ENCODE results near the gene CNKSR3.

CNKSR3 gene

DNA sequence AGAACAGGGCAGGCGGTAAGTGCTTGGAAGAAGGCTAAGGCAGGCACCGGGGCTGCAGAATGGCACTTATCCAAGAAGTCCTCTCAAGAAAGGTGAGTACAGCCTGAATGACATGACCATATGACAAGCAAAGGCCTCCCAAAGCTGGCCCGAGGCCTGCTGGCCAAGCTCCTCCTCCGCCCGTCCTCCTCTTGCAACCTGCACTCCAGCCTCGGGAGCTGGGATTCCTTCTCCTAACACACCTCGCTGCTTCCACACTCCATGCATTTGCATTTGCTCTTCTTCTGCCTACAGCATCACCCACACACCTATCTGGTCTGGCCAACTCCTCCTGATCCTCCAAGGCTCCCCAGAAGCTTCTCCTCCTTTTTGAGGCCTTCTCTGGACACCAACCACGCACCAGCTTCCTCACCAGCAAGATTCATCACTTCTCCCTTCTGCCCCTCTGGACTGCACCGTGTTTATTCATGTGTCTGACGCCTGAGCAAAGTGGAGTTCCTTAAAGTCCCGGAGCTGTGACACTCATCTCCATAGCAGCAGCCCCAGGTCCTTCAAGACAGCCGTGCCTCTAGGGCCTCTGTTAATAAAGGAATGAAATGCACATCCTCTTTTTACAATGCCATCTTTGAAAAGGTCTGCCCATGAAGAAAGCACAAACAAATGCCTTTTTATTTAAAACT lies 32.3 kb downstream of the CNKSR3 start:
- no peak for DNase-seq

DNA sequence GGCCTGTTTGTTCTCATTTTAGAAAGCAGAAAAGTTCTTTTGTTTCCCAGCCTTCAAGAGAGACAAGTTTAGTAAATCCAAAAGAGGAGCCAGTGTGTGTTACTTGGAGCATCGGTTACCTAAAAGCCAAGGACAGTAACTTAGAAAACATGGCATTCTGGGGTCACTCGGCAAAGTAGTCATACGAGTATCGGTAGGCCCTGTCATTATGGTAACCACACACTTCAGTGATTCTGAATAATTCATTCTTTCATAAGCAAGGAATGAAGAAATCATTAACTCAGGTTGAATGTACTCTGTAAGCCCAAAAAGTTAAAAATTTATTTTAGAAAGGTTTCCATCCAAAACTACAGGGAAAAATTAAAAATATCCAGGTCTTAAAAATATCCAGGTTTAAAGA lies 34.0 kb downstream of the CNKSR3 start:
- no peak for DNase-seq

DNA sequence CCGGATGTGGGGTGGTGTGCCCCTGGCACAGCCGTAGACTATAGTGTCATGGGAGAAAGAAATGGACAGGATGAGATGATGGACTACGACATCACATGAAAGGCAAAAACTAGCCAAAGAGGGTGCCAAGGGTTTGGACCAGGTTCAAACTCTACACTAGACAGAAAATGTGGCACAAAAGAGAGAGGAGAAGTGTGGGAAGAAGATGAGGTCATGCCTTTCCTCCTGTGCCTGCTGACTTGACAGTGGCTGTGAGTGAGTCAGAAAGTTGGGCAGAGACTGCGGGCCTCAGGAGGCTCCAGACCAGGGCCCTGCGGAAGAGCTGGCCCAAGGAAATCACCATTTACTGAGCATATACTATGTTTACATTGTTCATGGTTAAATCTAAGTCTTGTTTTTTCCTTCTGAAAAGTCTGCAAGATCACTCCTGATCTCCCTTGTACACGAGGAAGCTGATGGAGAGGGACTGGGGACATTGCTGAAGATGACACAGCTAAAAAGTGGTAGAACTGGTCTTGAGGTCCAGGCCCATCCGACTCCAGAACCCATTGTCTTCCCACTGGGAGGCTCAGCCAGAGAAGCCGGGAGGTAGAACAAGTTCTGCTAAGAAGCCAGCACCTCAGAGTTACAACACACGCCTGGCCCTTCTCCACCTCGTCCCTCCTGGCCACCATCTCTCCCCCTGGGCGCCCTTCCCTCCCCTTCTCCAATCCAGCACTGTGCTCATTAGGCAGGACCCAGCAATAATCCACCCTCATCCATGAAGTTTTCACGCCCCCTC lies 35.6 kb downstream of the CNKSR3 start:
- DNase-seq, result no peak

DNA sequence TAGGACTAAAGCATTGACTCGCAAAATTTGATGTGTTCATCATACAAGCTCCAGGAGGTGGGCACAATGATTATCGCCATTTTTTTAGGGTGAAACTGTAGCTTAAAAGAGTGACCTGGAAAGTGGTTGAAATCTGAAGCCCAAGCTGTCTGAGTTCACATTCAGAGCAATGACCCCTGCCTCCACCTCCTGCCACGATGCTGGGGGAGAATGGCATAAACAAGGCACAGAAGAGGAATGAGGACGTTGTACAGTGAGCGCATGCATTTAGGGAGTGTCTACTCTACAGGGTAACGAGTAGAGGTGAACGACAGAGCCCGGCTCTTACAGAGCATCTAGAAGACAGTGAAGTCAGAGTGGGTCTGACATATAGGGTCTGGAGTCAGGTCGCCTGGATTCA lies 37.2 kb downstream of the CNKSR3 start:
- no peak for DNase-seq

DNA sequence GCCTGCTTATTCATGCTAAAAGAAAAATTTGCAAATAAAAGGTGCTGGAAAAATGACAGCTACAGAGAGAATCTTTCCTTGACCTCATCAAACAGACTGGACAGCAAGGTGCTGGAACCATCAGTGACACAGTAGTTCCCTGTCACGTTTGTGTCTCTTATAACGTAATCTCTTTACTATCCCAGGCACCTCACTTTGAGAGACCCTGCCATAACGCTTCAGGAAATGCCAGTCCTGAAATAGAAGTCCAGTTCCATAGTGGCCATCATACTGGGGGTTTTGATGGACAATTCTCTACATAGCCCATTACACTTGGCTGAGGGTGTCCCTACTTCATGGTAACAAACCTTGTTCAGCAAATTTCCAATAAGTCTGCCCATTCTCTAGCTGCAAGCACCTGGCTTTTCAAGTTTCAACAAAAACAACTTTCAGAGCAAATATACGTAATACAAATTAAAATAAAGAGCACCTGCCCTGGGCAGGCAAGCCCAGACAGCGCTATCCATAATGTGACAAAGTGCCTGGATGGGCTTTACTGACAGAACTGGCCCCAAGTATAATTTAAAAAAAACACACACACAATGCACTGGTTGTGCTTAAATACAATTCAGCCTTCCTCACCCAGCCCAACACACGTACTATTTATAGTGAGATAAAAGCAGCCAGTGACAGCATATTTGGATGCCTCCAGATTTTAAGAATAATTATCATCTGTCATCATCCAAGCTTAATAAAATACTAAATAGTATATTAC lies 38.7 kb downstream of the CNKSR3 start:
- no peak for DNase-seq

DNA sequence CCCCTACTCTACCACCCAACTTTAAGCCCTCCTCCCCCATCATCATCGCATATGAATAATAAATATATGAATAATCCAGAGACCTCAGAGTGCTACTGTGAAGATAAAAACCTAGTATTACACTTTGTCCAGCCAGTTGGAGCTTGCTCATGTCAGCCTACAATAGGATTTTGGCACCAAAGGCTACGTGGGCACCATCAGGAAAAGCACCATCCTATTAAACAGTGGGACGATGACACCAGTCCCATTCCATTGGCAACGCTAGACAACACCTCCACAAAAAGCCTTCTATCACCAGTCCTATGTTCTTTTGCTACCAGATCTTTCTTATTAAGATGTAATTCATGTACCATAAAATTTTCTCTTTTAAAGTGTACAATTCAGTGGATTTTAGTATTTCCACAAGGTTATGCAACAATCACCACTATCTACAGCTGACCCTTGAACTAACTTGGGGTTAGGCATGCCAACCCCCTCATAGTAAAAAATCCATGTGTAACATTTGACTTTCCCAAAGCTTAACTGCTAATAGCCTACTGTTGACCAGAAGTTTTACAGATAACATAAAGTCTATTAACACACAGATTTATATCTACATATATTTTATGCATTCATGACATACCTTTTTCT lies 41.1 kb downstream of the CNKSR3 start:
- no peak for DNase-seq

DNA sequence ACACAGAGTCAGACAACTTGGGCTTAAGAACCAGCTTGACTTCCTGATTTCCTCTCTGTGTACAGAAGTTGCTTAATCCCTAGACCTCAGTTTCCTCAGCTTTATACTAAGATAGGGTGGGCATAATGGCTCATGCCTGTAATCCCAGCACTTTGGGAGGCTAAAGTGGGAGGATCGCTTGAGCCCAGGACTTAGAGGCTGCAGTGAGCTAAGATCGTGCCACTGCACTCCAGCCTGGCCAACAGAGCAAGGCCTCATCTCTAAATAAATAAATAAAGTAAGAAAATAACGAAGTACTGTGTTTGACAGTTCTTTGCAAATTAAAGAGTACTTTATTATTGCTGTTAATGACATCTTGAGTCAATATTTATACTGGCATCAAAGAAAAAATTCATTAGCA lies 41.7 kb downstream of the CNKSR3 start:
- DNase-seq, result no peak

DNA sequence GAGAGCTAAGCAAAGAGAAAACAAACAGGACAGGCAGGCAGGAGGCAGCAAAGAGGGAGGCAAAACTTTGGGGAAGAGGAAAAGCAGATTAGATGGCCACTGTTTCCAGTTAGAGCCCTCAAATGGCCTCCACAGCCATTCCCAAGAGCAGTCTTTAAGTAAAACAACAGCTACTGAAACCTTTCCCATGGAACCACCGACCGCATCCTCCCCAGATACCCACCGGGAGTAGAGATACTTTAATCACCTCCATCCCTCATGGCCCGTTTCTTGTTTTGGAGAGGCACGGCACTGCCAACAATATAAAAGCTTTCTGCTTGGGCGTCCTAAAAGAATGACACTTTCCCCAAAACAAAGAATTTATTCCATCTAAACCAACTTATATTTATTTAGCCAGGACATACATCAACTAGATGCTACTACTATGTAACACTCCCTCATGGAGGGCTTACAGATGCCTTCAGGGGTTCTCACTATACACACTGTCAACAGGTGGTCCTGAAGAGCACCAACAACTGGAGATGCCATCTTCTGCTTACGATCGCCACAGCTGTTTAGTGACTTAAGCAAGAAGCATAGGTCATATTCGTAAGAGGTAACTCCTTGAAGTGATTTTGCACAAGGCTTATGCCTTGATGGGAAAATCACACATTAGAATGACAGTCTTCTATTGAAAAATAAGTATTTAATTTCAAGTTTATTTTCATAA lies 43.4 kb downstream of the CNKSR3 start:
- DNase-seq, result no peak

DNA sequence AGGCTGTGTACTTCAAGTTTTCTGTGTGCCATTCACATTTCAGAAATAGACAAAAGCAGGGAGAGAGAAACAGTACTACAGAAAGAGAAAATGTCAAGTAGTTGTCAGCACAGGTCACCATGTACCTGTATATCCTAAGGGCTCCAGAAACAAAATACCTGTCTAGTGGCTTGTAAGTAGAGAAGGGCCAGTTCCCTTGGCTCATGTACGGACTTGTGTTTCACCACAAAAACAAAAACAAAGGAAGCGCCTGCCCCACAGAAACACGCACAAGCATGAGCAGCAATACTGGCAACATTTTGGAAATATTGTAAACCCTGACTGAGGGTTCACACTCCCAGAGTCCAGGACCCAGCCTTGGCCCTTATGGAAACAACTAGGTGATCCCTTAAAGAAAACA lies 44.3 kb downstream of the CNKSR3 start:
- no peak for DNase-seq

DNA sequence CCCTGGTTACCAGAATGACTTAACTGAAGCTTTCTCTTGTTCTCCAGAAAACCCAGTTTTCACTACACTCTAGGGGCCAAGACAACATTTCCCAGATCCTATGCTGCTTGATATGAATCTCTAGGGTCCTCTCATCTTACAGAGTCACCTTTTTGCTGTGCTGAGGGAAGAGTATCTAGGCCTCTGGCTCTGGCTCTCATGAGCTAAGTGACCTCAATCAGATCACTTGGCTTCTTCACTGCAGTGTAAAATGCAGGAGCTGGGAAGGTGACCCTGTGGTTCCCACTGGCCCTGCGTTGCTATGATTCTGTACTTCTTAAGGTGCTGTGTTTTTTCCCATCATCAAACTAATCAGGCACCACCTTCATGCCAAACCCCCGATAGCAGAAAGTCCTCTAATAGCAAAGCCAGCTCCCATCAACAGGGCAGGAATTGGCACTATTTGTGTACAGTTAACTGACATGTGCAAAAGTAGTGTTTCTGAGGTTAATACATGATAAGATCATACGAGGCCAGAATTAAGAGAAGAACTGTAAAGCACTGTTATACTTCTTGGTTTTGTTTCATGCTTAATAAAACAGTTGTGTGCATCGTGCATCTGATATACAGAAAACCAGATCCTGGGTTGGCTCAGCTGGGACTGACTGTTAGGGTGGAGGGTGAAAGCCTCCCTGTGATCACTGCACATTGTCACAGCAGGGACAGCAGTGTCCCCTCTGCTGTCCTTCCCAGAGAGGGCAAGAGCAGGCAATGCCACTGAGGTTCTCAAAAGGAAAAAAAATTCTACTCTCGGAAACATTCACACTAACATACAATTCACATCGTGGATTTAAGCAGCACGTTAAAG lies 46.7 kb downstream of the CNKSR3 start:
- DNase-seq, result no peak

DNA sequence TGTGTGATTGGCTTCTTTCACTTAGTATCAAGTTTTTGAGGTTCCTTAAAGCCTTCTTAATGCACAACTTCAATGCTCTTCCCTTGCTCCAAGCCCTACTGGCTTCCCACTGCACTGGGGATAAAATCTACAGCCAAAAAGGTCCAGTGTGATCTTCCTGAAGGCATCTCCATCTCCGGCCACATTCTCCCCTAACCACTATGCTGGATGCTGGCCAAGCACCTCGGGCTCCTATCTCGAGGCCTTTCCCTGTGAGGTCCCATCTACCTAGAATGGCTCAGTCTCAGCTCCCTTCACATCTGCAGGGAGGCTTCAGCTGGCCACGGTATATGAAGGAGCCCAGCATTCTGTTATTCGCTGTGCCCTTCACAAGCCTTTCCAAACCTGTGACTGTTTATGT lies 48.1 kb downstream of the CNKSR3 start:
- DNase-seq, result no peak

DNA sequence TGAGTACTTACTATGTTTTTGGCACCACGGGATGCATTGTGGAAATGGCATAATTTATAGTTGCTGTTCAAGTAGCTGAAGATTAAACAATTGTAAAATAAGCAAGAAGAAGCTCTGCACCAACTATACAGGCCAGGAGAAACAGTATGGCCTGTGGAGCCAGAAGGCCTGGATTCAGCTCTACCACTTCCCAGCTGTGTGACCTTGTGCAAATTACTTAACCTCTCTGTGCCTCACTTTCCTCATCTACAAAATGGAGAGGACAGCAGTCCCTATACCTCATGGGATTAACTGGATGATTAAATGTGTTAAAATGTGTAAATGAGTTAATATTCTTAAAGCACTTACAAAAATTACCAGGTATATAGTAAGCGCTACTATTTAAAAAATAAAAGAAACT lies 49.1 kb downstream of the CNKSR3 start:
- DNase-seq, result no peak

DNA sequence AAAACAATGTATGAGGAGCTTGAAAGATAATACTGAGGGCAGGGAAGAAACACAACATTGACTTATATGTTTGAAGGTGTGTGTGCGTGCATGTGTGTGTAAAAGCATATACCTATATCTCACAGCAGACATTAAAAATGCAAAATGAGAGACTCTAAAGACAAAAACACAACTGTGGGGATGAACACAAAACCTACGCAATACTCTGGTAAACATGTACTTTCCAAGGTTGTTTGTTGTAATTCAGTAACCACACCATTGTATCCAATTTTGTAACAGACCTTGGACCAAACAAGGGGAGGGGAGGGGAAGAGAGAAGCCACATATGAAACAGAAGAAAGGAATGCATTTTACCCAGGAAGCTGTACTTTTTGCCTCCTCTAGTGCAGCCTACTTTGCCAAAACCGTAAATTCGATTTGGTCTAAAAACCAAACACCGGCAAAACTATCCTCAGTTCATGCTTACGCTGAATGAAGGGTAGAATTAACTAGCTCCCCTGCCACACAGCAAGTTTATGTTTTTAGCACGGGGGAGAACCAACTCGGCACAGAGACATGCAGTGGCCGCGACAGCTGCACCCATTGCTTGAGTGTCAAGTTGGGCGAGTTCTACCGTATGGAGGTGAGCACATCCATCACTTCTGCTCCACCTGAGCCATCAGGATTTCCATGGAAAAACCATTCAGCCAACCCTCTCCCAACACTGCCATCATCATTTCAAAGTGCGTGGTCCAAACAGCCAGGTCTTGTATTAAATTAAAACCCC lies 50.0 kb downstream of the CNKSR3 start:
- DNase-seq, result no peak

DNA sequence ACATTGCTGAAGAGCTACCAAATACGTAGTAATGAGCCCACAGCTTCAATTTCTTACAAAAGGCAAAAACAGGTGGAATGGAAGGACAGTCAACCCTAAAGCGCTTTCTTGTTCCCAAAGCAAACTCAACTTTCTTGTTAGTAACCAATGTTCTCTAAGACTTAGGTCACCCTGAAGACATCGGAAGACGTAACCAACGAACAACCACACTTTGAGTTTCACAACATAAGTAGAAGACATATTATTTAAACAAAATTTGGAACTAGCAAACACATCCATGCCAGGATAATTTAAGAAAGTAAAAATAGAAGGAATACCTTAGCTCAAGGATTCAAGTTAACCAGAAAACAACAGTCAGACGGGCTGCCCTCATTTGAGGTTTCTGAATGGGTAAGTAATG lies 51.0 kb downstream of the CNKSR3 start:
- no peak for DNase-seq

DNA sequence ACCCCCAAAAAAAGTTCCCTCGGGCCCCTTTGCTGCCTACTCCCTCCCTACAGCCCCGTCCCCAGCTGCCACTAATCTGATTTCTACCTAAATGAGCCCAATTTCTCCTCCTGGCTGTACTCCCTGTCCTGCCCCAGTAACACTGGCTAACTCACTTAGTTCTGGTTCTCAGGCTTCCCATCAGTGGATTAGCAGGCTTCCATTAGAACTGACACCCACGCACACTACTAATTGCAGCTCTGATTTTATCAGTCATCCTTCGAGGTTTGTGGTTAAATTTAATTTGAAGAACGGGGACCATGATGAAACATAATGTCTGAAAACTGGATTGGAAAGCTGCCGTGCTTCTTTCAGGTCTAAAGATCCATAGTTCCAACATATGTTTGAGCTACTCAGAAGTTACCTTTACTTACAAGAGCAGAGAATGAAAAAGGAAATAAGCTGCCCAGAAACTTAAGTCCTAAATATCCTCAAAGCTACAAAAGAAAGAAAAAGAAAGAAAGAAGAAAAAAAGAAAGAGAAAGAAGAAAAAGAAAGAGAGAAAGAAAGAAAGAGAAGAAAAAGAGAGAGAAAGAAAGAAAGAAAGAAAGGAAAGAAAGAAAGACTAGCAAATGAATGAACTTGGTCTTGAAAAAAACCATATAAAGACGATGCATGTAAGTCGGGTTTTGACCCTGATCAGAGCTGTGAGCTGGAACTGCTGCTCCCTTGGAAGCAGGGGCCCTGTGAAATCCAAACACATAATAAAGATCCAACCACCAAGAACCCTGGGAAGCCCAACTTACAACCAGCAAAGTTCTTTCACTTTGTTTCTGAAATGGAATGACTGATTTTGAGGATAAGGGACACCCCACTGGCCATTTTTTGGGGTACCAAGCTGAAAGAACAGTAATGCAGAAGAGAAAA lies 51.7 kb downstream of the CNKSR3 start:
- no peak for DNase-seq

DNA sequence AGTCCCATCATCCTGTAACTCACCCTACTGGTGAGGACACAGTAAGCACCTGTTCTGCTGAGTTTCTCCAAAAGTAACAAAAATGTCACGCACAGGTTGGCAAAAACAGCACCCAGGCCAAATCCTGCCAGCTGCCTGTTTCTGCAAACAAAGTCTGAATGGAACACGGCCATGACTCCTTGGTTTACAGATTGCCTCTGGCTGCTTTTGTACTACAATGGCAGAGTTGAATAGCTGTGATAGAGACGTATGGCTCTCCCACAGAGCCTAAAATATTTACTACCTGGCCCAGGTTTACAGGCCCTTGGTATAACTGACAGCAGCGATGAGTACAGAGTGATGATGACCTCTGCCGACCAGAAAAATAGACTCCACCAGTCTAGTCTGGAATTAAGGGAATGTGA lies 52.6 kb downstream of the CNKSR3 start:
- no peak for DNase-seq

DNA sequence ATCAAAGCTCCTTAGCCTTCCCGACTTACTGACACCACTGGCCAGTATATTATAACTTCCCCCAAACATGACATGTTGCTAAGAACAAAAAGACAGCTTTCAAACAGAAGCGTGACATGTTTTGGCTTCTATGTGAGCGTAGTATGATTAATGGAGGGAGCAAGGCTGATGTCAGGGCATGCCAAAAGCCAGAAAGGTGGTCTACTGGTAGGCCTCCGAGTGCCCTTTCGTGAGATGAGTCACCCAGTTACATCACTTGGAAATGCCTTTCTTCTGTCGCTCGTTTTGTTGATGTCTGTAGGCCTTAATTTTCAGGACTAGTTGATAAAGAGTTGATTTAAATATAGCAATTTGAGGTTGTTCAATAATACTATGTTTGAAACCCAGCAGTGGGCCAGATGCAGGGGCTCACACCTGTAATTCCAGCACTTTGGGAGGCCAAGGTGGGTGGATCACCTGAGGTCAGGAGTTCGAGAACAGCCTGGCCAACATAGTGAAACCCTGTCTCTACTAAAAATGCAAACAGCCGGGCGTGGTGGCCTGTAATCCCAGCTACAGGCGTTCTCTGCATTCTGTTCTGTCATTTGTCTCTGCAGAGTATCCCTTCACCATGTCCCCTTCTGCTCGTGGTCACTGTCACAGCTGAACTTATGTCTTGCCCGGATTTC lies 53.3 kb downstream of the CNKSR3 start:
- no peak for DNase-seq

DNA sequence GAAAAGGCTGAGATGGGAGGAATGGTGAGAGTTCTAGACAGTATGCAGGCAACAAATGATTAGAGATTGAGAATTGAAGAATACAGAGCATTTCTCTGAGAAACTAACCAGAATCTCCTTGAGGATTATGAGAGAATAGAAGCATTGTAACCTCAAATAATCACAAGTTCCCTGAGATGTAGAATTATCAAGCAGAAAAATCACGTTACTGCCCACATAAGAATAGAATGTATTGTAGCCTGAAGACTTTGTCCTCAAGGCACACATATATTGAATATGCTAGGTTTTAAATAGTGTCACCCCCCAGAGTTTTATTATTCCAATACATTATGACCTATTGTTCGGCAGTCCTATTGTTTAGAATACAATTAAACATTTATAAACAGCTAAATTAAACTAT lies 57.2 kb downstream of the CNKSR3 start:
- no peak for DNase-seq

DNA sequence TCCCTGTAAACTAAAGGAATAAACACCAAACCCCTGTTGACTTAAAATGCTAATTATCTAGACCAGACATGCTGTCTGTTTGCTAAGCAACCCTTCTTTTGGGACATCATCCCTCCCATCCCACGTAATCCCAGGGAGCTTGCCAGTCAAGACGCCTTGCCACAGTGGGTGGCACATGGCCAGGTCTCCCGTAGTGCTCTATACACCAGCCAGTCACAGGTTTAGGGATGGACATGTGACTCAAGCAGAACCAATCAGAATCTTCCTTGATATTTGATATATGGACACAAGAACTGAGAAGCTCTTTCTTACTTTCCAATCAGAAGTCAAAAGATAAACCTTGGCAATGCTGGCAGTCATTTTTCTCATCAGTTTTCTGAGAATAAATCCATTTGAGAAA lies 60.0 kb downstream of the CNKSR3 start:
- DNase-seq, result no peak

Measured in activated CD4-positive, CD25-positive, alpha-beta regulatory T cell (primary cell).